K562 (cell line): ENCODE data around the gene RNU6-9. TPM values are rescaled to one million over a fixed set of nuclear protein-coding genes. Genes with fewer than 3 reads are reported as not detected.

Experiments
- ATAC-seq: fragments of 200-7000 bp; cut with Tn5 transposase; 3 replicates; pipeline ENCODE4 v1.9.1; 2020; ENCODE audit warnings: moderate library complexity
- BruUV-seq: library from RNA; stranded (reverse); fragments of 400-500 nt; replicated peaks from 2 replicates; lab custom pipeline; 2021; lab: Mats Ljungman, UMichigan
- CTCF ChIA-PET: fragments of 300-600 bp; formaldehyde crosslinking; extraction: SDS; loops from one replicate; lab custom pipeline; 2021; ENCODE audit warnings: low intra/inter-chr PET ratio; lab: Yijun Ruan, JAX
- POLR2A ChIA-PET: fragments of 300-600, 350-650 bp; sonication (Branson Sonifier 250); formaldehyde crosslinking; extraction: SDS; loops from one replicate; lab custom pipeline; 2021; ENCODE audit warnings: antibody characterized with exemption, inconsistent platforms; lab: Yijun Ruan, JAX
- DNase-seq, 4 experiments: peaks; one replicate each; pipeline versions ENCODE4 v3.0.0 to v3.0.0-alpha.2; 2011 to 2018; ENCODE audit warnings: low spot score in 3 of 4, mixed read lengths in 3 of 4; ENCODE audit errors: extremely low read depth in 1 of 4
- FAIRE-seq: peaks from 2 replicates; lab custom pipeline; 2011; peaks lifted over from hg19 to GRCh38; lab: Jason Lieb, UNC
- H2AFZ ChIP-seq: 2 replicates; pipeline ENCODE4 v1.6.0; 2011; ENCODE audit warnings: low read depth, low read length, control low read depth, inconsistent platforms
- H3K27ac ChIP-seq: fragments of 200-600 bp; 3 replicates; pipeline ENCODE4 v1.8.0; 2011; ENCODE audit warnings: low read depth, mild to moderate bottlenecking, control low read depth, inconsistent platforms, low read length, moderate library complexity, mixed read lengths; ENCODE audit errors: extremely low read depth
- H3K27me3 ChIP-seq, 2 experiments: fragments of 300-600 bp in 1 of 2; 2 replicates in 1 of 2; 3 replicates in 1 of 2; pipeline versions ENCODE4 v1.6.0 to v1.8.0; 2011; ENCODE audit warnings: inconsistent platforms in 2 of 2, low read length in 2 of 2, mild to moderate bottlenecking in 1 of 2, mixed read lengths in 1 of 2, moderate library complexity in 1 of 2; ENCODE audit not compliant: control insufficient read depth in 2 of 2, insufficient read depth in 2 of 2
- H3K36me3 ChIP-seq: fragments of 300-600 bp; 3 replicates; pipeline ENCODE4 v1.8.0; 2011; ENCODE audit warnings: mild to moderate bottlenecking, low read length, inconsistent platforms; ENCODE audit not compliant: control insufficient read depth, insufficient read depth
- H3K4me1 ChIP-seq, 2 experiments: fragments of 200-600 bp in 1 of 2; replicated peaks in 1 of 2; 2 replicates in 1 of 2; 3 replicates in 1 of 2; pipeline versions ENCODE4 v1.5.1 to v1.8.0; 2011; ENCODE audit warnings: inconsistent platforms in 2 of 2, low read length in 2 of 2, mild to moderate bottlenecking in 1 of 2, mixed read lengths in 1 of 2, moderate library complexity in 1 of 2; ENCODE audit not compliant: control insufficient read depth in 2 of 2, insufficient read depth in 2 of 2
- H3K4me2 ChIP-seq: 2 replicates; pipeline ENCODE4 v1.6.1; 2011; ENCODE audit warnings: low read length, control low read depth, inconsistent platforms, mixed read lengths; ENCODE audit not compliant: insufficient read depth
- H3K4me3 ChIP-seq: fragments of 200-600 bp; sonication (generic), shearing (Covaris generic); 2 replicates; pipeline ENCODE4 v1.5.1; 2016; ENCODE audit warnings: control low read depth, inconsistent platforms
- H3K79me2 ChIP-seq: fragments of 200-600 bp; 3 replicates; pipeline ENCODE4 v1.8.0; 2011; ENCODE audit warnings: low read length, inconsistent platforms; ENCODE audit not compliant: control insufficient read depth, insufficient read depth
- H3K9ac ChIP-seq, 2 experiments: 2 replicates each; pipeline versions ENCODE4 v1.6.0 to v1.6.1; 2011; ENCODE audit warnings: low read depth in 2 of 2, low read length in 2 of 2, control low read depth in 1 of 2, inconsistent platforms in 1 of 2, mild to moderate bottlenecking in 1 of 2, mixed read lengths in 1 of 2; ENCODE audit not compliant: insufficient read depth in 1 of 2
- H3K9me1 ChIP-seq: one replicate; pipeline ENCODE4 v1.6.0; 2011; ENCODE audit warnings: inconsistent platforms, mild to moderate bottlenecking, low read length, moderate library complexity; ENCODE audit not compliant: control insufficient read depth, insufficient read depth
- H3K9me3 ChIP-seq: replicated peaks from 2 replicates; pipeline ENCODE4 v1.5.1; 2011; ENCODE audit warnings: low read depth, low read length, inconsistent platforms; ENCODE audit not compliant: control insufficient read depth, insufficient read depth
- H4K20me1 ChIP-seq: replicated peaks from 2 replicates; pipeline ENCODE4 v1.6.1; 2011; ENCODE audit warnings: low read length, inconsistent platforms, mixed read lengths; ENCODE audit not compliant: control insufficient read depth, insufficient read depth
- ARID1B ChIP-seq: fragments of 450-650 bp; IDR thresholded peaks from 2 replicates; pipeline ENCODE4 v1.6.1; 2016; ENCODE audit warnings: antibody characterized with exemption, mild to moderate bottlenecking, inconsistent platforms
- CBX3 ChIP-seq, 2 experiments: IDR thresholded peaks; 1 replicate in 1 of 2; 2 replicates in 1 of 2; pipeline ENCODE4 v1.6.1; 2012; ENCODE audit warnings: inconsistent platforms in 2 of 2, low read length in 2 of 2, borderline replicate concordance in 1 of 2, control low read depth in 1 of 2
- ELF2 ChIP-seq: fragments of 250-450 bp; sonication (Bioruptor Pico); IDR thresholded peaks from 2 replicates; pipeline ENCODE4 v1.5.0; 2021; ENCODE audit warnings: mild to moderate bottlenecking
- GABPA ChIP-seq: fragments of 200-800 bp; sonication (Bioruptor generic); conservative IDR thresholded peaks from 2 replicates; pipeline ENCODE4 v1.6.1; 2016; ENCODE audit warnings: low read depth, missing genetic modification characterization, missing compliant biosample characterization
- HEY1 ChIP-seq: fragments of 250-450 bp; sonication (Bioruptor Pico); IDR thresholded peaks from 2 replicates; pipeline ENCODE4 v1.5.0; 2020; ENCODE audit warnings: mild to moderate bottlenecking, moderate library complexity, borderline replicate concordance
- MAZ ChIP-seq, 2 experiments: fragments of 450-650 bp in 1 of 2; sonication (generic) in 1 of 2; formaldehyde crosslinking; IDR thresholded peaks in 1 of 2; conservative IDR thresholded peaks in 1 of 2; 2 replicates each; pipeline versions ENCODE4 v1.4.0 to v1.5.0; 2020; ENCODE audit warnings: mild to moderate bottlenecking in 1 of 2, missing genetic modification reagents in 1 of 2
- MYNN ChIP-seq, 2 experiments: sonication (generic); formaldehyde crosslinking in 1 of 2; IDR thresholded peaks; 2 replicates each; pipeline versions ENCODE4 v1.5.0 to v1.6.1; 2016 to 2020; ENCODE audit warnings: antibody characterized with exemption in 1 of 2, missing genetic modification reagents in 1 of 2
- SMARCA5 ChIP-seq: fragments of 450-650 bp; IDR thresholded peaks from 2 replicates; pipeline ENCODE4 v1.6.1; 2016
- TCFL5 ChIP-seq: fragments of 250-450 bp; sonication (Bioruptor Pico); conservative IDR thresholded peaks from 2 replicates; pipeline ENCODE4 v1.6.1; 2021; ENCODE audit warnings: mild to moderate bottlenecking, moderate library complexity, matching md5 sums
- TEAD1 ChIP-seq, 2 experiments: fragments of 450-650 bp in 1 of 2; sonication (generic) in 1 of 2; formaldehyde crosslinking; IDR thresholded peaks; 2 replicates each; pipeline versions ENCODE4 v1.4.0 to v1.8.0; 2020 to 2022; ENCODE audit warnings: mild to moderate bottlenecking in 2 of 2, missing genetic modification reagents in 1 of 2
- ZKSCAN8 ChIP-seq: fragments of 200-800 bp; sonication (Bioruptor generic); IDR thresholded peaks from 2 replicates; pipeline ENCODE4 v1.6.1; 2016; ENCODE audit warnings: missing genetic modification characterization, missing compliant biosample characterization
- ZNF263 ChIP-seq: sonication (generic); formaldehyde crosslinking; IDR thresholded peaks from 2 replicates; pipeline ENCODE4 v1.8.0; 2022; ENCODE audit warnings: mild to moderate bottlenecking, missing genetic modification reagents, borderline replicate concordance
- ZNF3 ChIP-seq: fragments of 250-450 bp; sonication (Bioruptor Pico); IDR thresholded peaks from 2 replicates; pipeline ENCODE4 v1.5.0; 2021; ENCODE audit warnings: mild to moderate bottlenecking, moderate library complexity
- ZNF57 ChIP-seq: fragments of 450-650 bp; formaldehyde crosslinking; IDR thresholded peaks from 2 replicates; pipeline ENCODE4 v1.4.0; 2020; ENCODE audit warnings: mild to moderate bottlenecking, moderate library complexity
- WGBS: fragments of 100-300 bp; shearing (Covaris generic); methylation state at CpG from one replicate; pipeline ENCODE4 v1.1.6; 2016; ENCODE audit warnings: low coverage, mixed read lengths; ENCODE audit not compliant: insufficient coverage; ENCODE audit errors: missing lambda C conversion rate; 5-methylcytosine and 5-hydroxymethylcytosine counted together
- in situ Hi-C: fragments of 300-500 bp; cut with MboI; formaldehyde crosslinking; loops from 4 replicates; pipeline ENCODE4 v1.15.0; 2018; ENCODE audit warnings: inconsistent platforms, mixed read lengths
- intact Hi-C: fragments of 100-400 bp; cut with micrococcal nuclease; formaldehyde crosslinking; loops from 2 replicates; pipeline ENCODE4 v1.14.2; 2022
- polyA plus RNA-seq, 8 experiments: library from polyadenylated mRNA; depleted of rRNA in 4 of 8; stranded (reverse) in 5 of 8; unstranded in 3 of 8; fragments of >200 nt; fragmentation: Nextera tagmentation in 2 of 8; fragmentation: Illumina TruSeq in 1 of 8; extraction: Ambion mirVana in 2 of 8; extraction: Trizol in 1 of 8; gene quantifications; 2 replicates each; pipeline versions ENCODE4 v1.2.1 to v1.2.3, GENCODE V29; 2011 to 2014; ENCODE audit warnings: inconsistent platforms in 1 of 8, missing spikeins in 1 of 8
- total RNA-seq, 7 experiments: library from RNA; depleted of rRNA in 6 of 7; stranded (reverse); fragments of >200 nt in 6 of 7; fragmentation: Illumina TruSeq in 2 of 7; extraction: Trizol in 2 of 7; gene quantifications; 2 replicates each; pipeline versions ENCODE4 v1.2.1 to v1.2.3, GENCODE V29; 2011 to 2021; ENCODE audit warnings: low replicate concordance in 1 of 7
- TF ChIP-seq, protein P1 (sequence below): fragments of 250-450 bp; sonication (Bioruptor Pico); IDR thresholded peaks from 2 replicates; pipeline ENCODE4 v1.4.0; 2020
- TF ChIP-seq, protein P2 (sequence below): fragments of 450-650 bp; IDR thresholded peaks from 2 replicates; pipeline ENCODE4 v1.6.1; 2016; ENCODE audit warnings: low read depth, mild to moderate bottlenecking, moderate library complexity

Gene RNU6-9
- total and polyA plus RNA-seq, 9 of the 15 experiments (the other 6 are each of a cell fraction or from before 2014, with no cell fraction given): not detected

DNA sequence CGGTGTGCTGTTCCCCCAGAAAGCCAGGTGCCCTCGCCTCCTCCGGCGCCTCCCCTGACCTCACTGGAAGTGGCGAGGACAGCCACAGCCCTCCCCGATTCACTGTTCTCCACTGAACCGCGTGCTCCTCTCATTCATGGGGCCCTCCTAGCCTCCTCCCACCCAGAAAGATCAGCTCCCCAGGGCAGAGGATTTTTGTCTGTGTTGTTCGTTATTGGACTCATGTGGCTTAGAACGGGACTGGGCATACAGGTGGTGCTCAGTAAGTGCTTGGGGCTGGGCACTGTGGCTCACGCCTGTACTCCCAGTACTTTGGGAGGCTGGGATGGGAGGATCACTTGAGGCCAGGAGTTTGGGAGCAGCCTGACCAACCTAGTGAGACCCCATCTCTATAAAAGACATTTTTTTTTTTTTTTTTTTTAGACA is 48.7 kb upstream of the RNU6-9 start:
- 22% methylated on average over 5 of the region's 11 CpGs for WGBS
- H3K9me1 ChIP-seq: no peaks in the 10 kb centered on the region
- ChIA-PET POLR2A (interaction anchor here (0.6 kb wide), 1 partner anchor 236 kb away, joined by 4 read pairs; no protein-coding TSS in a partner anchor), CTCF (interaction anchor here (0.6 kb wide), 1 partner anchor 408 kb away, joined by 3 read pairs; no protein-coding TSS in a partner anchor)
- H3K4me2 ChIP-seq: peak overlapping the region; percentile 70
- H4K20me1 ChIP-seq: no peaks in the 10 kb centered on the region
- ATAC-seq (peak; percentile 42), FAIRE-seq (peak; percentile 64), DNase-seq (peak in 1 of 4 experiments; percentile 66)
- no peaks in the 10 kb centered on the region for H3K9me3 ChIP-seq
- no peaks in the 10 kb centered on the region for H3K36me3 ChIP-seq
- peaks cover 5 to 53% of the 10 kb centered on the region in 2 experiments for H3K4me1 ChIP-seq
- peak overlapping the region in 1 of 2 experiments; percentile 86; a peak in 2 of 4 replicates for H3K9ac ChIP-seq
- H3K79me2 ChIP-seq: no peaks in the 10 kb centered on the region
- H3K27me3 ChIP-seq: no peaks in the 10 kb centered on the region
- H2AFZ ChIP-seq: peak overlapping the region; percentile 93
- H3K4me3 ChIP-seq: peak overlapping the region; percentile 19; the same call in 1 of the 2 replicates
- in situ Hi-C loops (no loop called here), intact Hi-C loops (no loop called here)
- BruUV-seq: no TSS peak
- H3K27ac ChIP-seq: no peak overlapping the region; the same call in 2 of the 3 replicates
- no peak for TF ChIP-seq ZNF3 (CRISPR knock-in tag)
- TF ChIP-seq, protein P1, sequence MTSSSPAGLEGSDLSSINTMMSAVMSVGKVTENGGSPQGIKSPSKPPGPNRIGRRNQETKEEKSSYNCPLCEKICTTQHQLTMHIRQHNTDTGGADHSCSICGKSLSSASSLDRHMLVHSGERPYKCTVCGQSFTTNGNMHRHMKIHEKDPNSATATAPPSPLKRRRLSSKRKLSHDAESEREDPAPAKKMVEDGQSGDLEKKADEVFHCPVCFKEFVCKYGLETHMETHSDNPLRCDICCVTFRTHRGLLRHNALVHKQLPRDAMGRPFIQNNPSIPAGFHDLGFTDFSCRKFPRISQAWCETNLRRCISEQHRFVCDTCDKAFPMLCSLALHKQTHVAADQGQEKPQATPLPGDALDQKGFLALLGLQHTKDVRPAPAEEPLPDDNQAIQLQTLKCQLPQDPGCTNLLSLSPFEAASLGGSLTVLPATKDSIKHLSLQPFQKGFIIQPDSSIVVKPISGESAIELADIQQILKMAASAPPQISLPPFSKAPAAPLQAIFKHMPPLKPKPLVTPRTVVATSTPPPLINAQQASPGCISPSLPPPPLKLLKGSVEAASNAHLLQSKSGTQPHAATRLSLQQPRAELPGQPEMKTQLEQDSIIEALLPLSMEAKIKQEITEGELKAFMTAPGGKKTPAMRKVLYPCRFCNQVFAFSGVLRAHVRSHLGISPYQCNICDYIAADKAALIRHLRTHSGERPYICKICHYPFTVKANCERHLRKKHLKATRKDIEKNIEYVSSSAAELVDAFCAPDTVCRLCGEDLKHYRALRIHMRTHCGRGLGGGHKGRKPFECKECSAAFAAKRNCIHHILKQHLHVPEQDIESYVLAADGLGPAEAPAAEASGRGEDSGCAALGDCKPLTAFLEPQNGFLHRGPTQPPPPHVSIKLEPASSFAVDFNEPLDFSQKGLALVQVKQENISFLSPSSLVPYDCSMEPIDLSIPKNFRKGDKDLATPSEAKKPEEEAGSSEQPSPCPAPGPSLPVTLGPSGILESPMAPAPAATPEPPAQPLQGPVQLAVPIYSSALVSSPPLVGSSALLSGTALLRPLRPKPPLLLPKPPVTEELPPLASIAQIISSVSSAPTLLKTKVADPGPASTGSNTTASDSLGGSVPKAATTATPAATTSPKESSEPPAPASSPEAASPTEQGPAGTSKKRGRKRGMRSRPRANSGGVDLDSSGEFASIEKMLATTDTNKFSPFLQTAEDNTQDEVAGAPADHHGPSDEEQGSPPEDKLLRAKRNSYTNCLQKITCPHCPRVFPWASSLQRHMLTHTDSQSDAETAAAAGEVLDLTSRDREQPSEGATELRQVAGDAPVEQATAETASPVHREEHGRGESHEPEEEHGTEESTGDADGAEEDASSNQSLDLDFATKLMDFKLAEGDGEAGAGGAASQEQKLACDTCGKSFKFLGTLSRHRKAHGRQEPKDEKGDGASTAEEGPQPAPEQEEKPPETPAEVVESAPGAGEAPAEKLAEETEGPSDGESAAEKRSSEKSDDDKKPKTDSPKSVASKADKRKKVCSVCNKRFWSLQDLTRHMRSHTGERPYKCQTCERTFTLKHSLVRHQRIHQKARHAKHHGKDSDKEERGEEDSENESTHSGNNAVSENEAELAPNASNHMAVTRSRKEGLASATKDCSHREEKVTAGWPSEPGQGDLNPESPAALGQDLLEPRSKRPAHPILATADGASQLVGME (CRISPR knock-in tag): no peak
- TF ChIP-seq, protein P2, sequence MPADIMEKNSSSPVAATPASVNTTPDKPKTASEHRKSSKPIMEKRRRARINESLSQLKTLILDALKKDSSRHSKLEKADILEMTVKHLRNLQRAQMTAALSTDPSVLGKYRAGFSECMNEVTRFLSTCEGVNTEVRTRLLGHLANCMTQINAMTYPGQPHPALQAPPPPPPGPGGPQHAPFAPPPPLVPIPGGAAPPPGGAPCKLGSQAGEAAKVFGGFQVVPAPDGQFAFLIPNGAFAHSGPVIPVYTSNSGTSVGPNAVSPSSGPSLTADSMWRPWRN: no peak
- no peak for TF ChIP-seq TEAD1 (CRISPR knock-in tag; IDR thresholded peaks at IDR 0.05)
- TF ChIP-seq SMARCA5: peak; percentile 80; the same call in 1 of the 2 replicates
- TF ChIP-seq CBX3 (IDR thresholded peaks at IDR 0.05; ENCODE audit: borderline replicate concordance in 1 of 2, low read length in 2 of 2): peak in 1 of 2 experiments; percentile 12; a peak in 1 of 3 replicates
- TF ChIP-seq ZKSCAN8 (CRISPR knock-in tag): peak; percentile 65; the same call in 1 of the 2 replicates
- TF ChIP-seq TCFL5 (CRISPR knock-in tag): no peak
- no peak for TF ChIP-seq ELF2 (CRISPR knock-in tag)
- no peak for TF ChIP-seq MYNN (IDR thresholded peaks at IDR 0.05)
- TF ChIP-seq MYNN (CRISPR knock-in tag; IDR thresholded peaks at IDR 0.05): no peak
- TF ChIP-seq ARID1B: no peak
- no peak for TF ChIP-seq HEY1 (CRISPR knock-in tag)
- TF ChIP-seq GABPA: no peak
- peak in 1 of 2 experiments; percentile 28; a peak in 2 of 4 replicates for TF ChIP-seq MAZ (CRISPR knock-in tag; conservative IDR thresholded peaks at IDR 0.05 in 1 of 2, IDR thresholded peaks at IDR 0.05 in 1 of 2)
- no peak for TF ChIP-seq ZNF57
- peak; percentile 74 for TF ChIP-seq ZNF263
